WTC11 (cell line): ENCODE measurements around the gene GTPBP6.

Source experiments
- CBFB ChIP-seq: sonication (generic); formaldehyde crosslinking; IDR thresholded peaks from 2 replicates; pipeline ENCODE4 v1.8.1; 2022; ENCODE audit warnings: mild to moderate bottlenecking, low read depth, missing genetic modification reagents
- ESRRA ChIP-seq: sonication (generic); formaldehyde crosslinking; IDR thresholded peaks from 2 replicates; pipeline ENCODE4 v1.8.1; 2022; ENCODE audit warnings: mild to moderate bottlenecking, missing genetic modification reagents, borderline replicate concordance
- OVOL2 ChIP-seq: fragments of 250-450 bp; sonication (Bioruptor Pico); IDR thresholded peaks from 2 replicates; pipeline ENCODE4 v1.9.0; 2021; ENCODE audit warnings: mild to moderate bottlenecking, borderline replicate concordance
- SP1 ChIP-seq: sonication (generic); formaldehyde crosslinking; conservative IDR thresholded peaks from 2 replicates; pipeline ENCODE4 v1.8.1; 2022; ENCODE audit warnings: missing genetic modification reagents
- TF ChIP-seq, protein P1 (sequence below): sonication (generic); formaldehyde crosslinking; IDR thresholded peaks from 2 replicates; pipeline ENCODE4 v1.8.1; 2022; ENCODE audit warnings: low read depth, missing genetic modification reagents, borderline replicate concordance
- TF ChIP-seq, protein P2 (sequence below): fragments of 200-600 bp; IDR thresholded peaks from 2 replicates; pipeline ENCODE4 v1.8.0; 2022; ENCODE audit warnings: antibody characterized with exemption
- TF ChIP-seq, protein P3 (sequence below): sonication (generic); formaldehyde crosslinking; IDR thresholded peaks from 2 replicates; pipeline ENCODE4 v1.8.1; 2023; ENCODE audit warnings: mild to moderate bottlenecking, missing genetic modification reagents, moderate library complexity
- TF ChIP-seq, protein P4 (sequence below): sonication (generic); formaldehyde crosslinking; IDR thresholded peaks from 2 replicates; pipeline ENCODE4 v1.8.1; 2023; ENCODE audit warnings: mild to moderate bottlenecking, missing genetic modification reagents, moderate library complexity
- TF ChIP-seq, protein P5 (sequence below): sonication (generic); formaldehyde crosslinking; IDR thresholded peaks from 2 replicates; pipeline ENCODE4 v1.8.0; 2022; ENCODE audit warnings: mild to moderate bottlenecking, missing genetic modification reagents

DNA sequence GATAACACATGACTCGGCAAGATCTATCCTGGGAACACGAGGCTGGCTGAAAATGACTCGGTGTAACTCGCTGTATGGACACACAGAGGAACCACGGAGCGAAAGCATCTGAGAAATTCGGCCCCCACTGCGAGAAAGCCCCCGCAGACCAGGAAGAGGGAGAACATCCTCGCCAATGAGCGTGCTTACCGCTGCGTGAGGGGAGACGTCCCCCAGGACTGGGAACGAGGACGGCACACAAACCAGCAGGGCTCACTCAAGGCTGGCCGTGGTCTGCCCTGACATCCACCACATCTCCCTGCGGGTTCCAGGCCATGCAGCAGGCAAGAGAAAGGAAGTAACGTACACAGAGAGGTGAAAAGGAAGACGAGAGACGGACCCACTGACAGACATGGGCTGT is 17.6 kb upstream of the GTPBP6 start:
- TF ChIP-seq, protein P1, sequence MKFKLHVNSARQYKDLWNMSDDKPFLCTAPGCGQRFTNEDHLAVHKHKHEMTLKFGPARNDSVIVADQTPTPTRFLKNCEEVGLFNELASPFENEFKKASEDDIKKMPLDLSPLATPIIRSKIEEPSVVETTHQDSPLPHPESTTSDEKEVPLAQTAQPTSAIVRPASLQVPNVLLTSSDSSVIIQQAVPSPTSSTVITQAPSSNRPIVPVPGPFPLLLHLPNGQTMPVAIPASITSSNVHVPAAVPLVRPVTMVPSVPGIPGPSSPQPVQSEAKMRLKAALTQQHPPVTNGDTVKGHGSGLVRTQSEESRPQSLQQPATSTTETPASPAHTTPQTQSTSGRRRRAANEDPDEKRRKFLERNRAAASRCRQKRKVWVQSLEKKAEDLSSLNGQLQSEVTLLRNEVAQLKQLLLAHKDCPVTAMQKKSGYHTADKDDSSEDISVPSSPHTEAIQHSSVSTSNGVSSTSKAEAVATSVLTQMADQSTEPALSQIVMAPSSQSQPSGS = no peak
- TF ChIP-seq, protein P2, sequence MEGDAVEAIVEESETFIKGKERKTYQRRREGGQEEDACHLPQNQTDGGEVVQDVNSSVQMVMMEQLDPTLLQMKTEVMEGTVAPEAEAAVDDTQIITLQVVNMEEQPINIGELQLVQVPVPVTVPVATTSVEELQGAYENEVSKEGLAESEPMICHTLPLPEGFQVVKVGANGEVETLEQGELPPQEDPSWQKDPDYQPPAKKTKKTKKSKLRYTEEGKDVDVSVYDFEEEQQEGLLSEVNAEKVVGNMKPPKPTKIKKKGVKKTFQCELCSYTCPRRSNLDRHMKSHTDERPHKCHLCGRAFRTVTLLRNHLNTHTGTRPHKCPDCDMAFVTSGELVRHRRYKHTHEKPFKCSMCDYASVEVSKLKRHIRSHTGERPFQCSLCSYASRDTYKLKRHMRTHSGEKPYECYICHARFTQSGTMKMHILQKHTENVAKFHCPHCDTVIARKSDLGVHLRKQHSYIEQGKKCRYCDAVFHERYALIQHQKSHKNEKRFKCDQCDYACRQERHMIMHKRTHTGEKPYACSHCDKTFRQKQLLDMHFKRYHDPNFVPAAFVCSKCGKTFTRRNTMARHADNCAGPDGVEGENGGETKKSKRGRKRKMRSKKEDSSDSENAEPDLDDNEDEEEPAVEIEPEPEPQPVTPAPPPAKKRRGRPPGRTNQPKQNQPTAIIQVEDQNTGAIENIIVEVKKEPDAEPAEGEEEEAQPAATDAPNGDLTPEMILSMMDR = no peak
- TF ChIP-seq, protein P3, sequence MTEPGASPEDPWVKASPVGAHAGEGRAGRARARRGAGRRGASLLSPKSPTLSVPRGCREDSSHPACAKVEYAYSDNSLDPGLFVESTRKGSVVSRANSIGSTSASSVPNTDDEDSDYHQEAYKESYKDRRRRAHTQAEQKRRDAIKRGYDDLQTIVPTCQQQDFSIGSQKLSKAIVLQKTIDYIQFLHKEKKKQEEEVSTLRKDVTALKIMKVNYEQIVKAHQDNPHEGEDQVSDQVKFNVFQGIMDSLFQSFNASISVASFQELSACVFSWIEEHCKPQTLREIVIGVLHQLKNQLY = no peak
- TF ChIP-seq, protein P4, sequence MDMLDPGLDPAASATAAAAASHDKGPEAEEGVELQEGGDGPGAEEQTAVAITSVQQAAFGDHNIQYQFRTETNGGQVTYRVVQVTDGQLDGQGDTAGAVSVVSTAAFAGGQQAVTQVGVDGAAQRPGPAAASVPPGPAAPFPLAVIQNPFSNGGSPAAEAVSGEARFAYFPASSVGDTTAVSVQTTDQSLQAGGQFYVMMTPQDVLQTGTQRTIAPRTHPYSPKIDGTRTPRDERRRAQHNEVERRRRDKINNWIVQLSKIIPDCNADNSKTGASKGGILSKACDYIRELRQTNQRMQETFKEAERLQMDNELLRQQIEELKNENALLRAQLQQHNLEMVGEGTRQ = no peak
- no peak for TF ChIP-seq CBFB
- no peak for TF ChIP-seq ESRRA (CRISPR knock-in tag)
- no peak for TF ChIP-seq SP1 (CRISPR knock-in tag)
- TF ChIP-seq, protein P5, sequence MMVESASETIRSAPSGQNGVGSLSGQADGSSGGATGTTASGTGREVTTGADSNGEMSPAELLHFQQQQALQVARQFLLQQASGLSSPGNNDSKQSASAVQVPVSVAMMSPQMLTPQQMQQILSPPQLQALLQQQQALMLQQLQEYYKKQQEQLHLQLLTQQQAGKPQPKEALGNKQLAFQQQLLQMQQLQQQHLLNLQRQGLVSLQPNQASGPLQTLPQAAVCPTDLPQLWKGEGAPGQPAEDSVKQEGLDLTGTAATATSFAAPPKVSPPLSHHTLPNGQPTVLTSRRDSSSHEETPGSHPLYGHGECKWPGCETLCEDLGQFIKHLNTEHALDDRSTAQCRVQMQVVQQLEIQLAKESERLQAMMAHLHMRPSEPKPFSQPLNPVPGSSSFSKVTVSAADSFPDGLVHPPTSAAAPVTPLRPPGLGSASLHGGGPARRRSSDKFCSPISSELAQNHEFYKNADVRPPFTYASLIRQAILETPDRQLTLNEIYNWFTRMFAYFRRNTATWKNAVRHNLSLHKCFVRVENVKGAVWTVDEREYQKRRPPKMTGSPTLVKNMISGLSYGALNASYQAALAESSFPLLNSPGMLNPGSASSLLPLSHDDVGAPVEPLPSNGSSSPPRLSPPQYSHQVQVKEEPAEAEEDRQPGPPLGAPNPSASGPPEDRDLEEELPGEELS (CRISPR knock-in tag) = no peak
- no peak for TF ChIP-seq OVOL2 (CRISPR knock-in tag)
